GM19025 (cell line): ENCODE measurements around the gene UCK2.

Experiments used
- ATAC-seq: cut with Tn5 transposase; IDR thresholded peaks from one replicate; pipeline ENCODE4 v1.9.1; 2021; ENCODE audit warnings: mild to moderate bottlenecking, low read depth, moderate library complexity; ENCODE audit not compliant: unreplicated experiment

UCK2 gene

GRCh38 chr1:165833358-165833757 is 5.9 kb downstream of the UCK2 start:
- ATAC-seq, result no peak

- no peak for ATAC-seq
Observed at GRCh38 chr1:165834229-165834628, 6.8 kb downstream of the UCK2 start.

GRCh38 chr1:165834881-165835280 is 7.5 kb downstream of the UCK2 start:
- no peak for ATAC-seq

- ATAC-seq, result no peak
Observed at GRCh38 chr1:165836664-165837482, 9.5 kb downstream of the UCK2 start.

GRCh38 chr1:165837838-165838364 is 10.5 kb downstream of the UCK2 start:
- ATAC-seq, result no peak

GRCh38 chr1:165840423-165840822 is 13.0 kb downstream of the UCK2 start:
- no peak for ATAC-seq

- ATAC-seq, result no peak
Observed at GRCh38 chr1:165841582-165842017, 14.2 kb downstream of the UCK2 start.

GRCh38 chr1:165842023-165842670 is 14.7 kb downstream of the UCK2 start:
- no peak for ATAC-seq

- peak; percentile 37 for ATAC-seq
Observed at GRCh38 chr1:165842671-165843129, 15.3 kb downstream of the UCK2 start.

- ATAC-seq, result no peak
Observed at GRCh38 chr1:165843304-165843703, 15.9 kb downstream of the UCK2 start.

GRCh38 chr1:165844114-165844798 is 16.8 kb downstream of the UCK2 start:
- ATAC-seq, result no peak

GRCh38 chr1:165844933-165845332 is 17.5 kb downstream of the UCK2 start:
- no peak for ATAC-seq

- no peak for ATAC-seq
Observed at GRCh38 chr1:165845569-165845968, 18.2 kb downstream of the UCK2 start.

- peak; percentile 43 for ATAC-seq
Observed at GRCh38 chr1:165845992-165846748, 18.8 kb downstream of the UCK2 start.

- ATAC-seq, result no peak
Observed at GRCh38 chr1:165847486-165847885, 20.1 kb downstream of the UCK2 start.

- no peak for ATAC-seq
Observed at GRCh38 chr1:165849353-165850133, 22.1 kb downstream of the UCK2 start.

- ATAC-seq, result no peak
Observed at GRCh38 chr1:165851034-165851658, 23.7 kb downstream of the UCK2 start.

GRCh38 chr1:165852871-165853270 is 25.5 kb downstream of the UCK2 start:
- no peak for ATAC-seq

GRCh38 chr1:165853528-165854075 is 26.2 kb downstream of the UCK2 start:
- ATAC-seq, result no peak
